H1 (cell line): ENCODE data around the gene ELOVL6. TPM values are rescaled to one million over a fixed set of nuclear protein-coding genes. Genes with fewer than 3 reads are reported as not detected.

ENCODE experiments used
- CHD2 ChIP-seq: IDR thresholded peaks from 2 replicates; pipeline ENCODE4 v1.6.1; 2012; ENCODE audit warnings: low read length, improper control_type of control experiment
- CREB1 ChIP-seq: IDR thresholded peaks from 2 replicates; pipeline ENCODE4 v1.6.1; 2012; ENCODE audit warnings: inconsistent platforms
- KDM5A ChIP-seq: fragments of 200-600 bp; IDR thresholded peaks from 2 replicates; pipeline ENCODE4 v1.7.1; 2012; ENCODE audit warnings: mild to moderate bottlenecking, low read length, inconsistent platforms, mixed read lengths
- POLR2A ChIP-seq, 2 experiments: IDR thresholded peaks; 1 replicate in 1 of 2; 2 replicates in 1 of 2; pipeline ENCODE4 v1.6.1; 2011; ENCODE audit warnings: low read depth in 2 of 2, low read length in 2 of 2, mild to moderate bottlenecking in 2 of 2; ENCODE audit errors: control extremely low read depth in 1 of 2
- POU5F1 ChIP-seq: IDR thresholded peaks from 2 replicates; pipeline ENCODE4 v1.6.1; 2011; ENCODE audit warnings: low read depth, mild to moderate bottlenecking, low read length, moderate library complexity
- RAD21 ChIP-seq, 2 experiments: IDR thresholded peaks in 1 of 2; conservative IDR thresholded peaks in 1 of 2; 2 replicates each; pipeline ENCODE4 v1.6.1; 2011; ENCODE audit warnings: low read depth in 2 of 2, low read length in 2 of 2, improper control_type of control experiment in 1 of 2, inconsistent platforms in 1 of 2, mild to moderate bottlenecking in 1 of 2, moderate library complexity in 1 of 2
- SUZ12 ChIP-seq: fragments of 200-600 bp; sonication (generic); IDR thresholded peaks from 2 replicates; pipeline ENCODE4 v1.6.1; 2012; ENCODE audit warnings: mild to moderate bottlenecking, inconsistent platforms, low read length, moderate library complexity, mixed read lengths
- polyA plus RNA-seq, 7 experiments: library from polyadenylated mRNA; depleted of rRNA in 3 of 7; stranded (reverse) in 5 of 7; unstranded in 2 of 7; fragments of >200 nt in 5 of 7; fragments of 200-250 nt in 2 of 7; gene quantifications; 1 replicate in 5 of 7; 2 replicates in 1 of 7; 4 replicates in 1 of 7; pipeline versions ENCODE4 v1.2.1 to v1.2.3, GENCODE V29; 2011 to 2013; ENCODE audit warnings: missing spikeins in 2 of 7, mixed read lengths in 2 of 7
- total RNA-seq: library from RNA; stranded (reverse); fragmentation: NEBNext Ultra II Directional; extraction: Animal tissue kit (Norgen Biotek cat#: 25700); gene quantifications from 2 replicates; pipeline ENCODE4 v1.2.1, GENCODE V29; 2021

The ELOVL6 gene
- total and polyA plus RNA-seq, 2 of the 8 experiments (the other 6 are each of a cell fraction or from before 2014, with no cell fraction given) = 27.8 to 86.6 TPM

DNA sequence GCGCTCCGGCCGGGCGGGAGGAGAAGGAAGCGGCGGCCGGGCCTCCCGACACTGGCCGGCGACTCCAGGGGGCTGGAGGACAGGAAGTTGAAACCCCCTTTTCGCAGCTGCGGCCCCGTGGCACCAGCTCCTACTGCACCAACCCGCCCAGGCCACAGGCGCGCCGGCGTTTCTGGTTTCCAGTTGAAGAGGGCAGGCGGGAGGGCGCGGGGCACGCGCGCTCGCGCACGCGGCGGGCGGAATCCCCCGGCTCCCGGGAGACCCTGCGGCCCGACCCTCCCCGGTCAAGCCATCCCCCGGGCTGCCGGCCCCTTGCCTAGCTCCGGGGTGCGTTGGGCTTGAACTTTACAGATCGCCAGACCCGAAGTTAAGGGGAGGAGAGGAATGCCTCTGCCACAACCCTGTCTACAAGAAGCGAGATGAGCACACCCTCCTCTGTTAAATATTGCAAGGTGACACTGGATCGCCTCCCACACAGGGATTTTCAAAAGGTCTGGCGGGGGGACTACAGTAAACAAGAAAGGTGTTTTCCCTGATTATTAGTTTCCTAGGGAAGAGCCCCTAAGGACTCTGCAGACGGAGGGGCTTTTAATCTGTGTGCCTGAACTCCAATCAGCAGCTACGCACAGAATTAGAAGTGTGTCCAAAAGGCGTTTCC is 1.4 kb downstream of the ELOVL6 start (continued):
- TF ChIP-seq CHD2 (no peak), POU5F1 (no peak), CREB1 (no peak), POLR2A (IDR thresholded peaks at IDR 0.05; ENCODE audit: control extremely low read depth in 1 of 2, low read depth in 2 of 2, low read length in 2 of 2) (peak in 1 of 2 experiments; percentile 4; a peak in 1 of 3 replicates), RAD21 (IDR thresholded peaks at IDR 0.05 in 1 of 2, conservative IDR thresholded peaks at IDR 0.05 in 1 of 2; ENCODE audit: low read depth in 2 of 2, low read length in 2 of 2) (no peak), SUZ12 (no peak), KDM5A (no peak)
- TF ChIP-seq, all 59 proteins: peak for 12
